DMS153 (cell line): Measurements from ENCODE around the gene MFAP3.
"Not testable (repeated sequence)": the region's sequence is repeated elsewhere in the genome, so short reads cannot be mapped to it uniquely, and the experiment has no call there.

Experiments used
- DNase-seq: peaks from one replicate; lab custom pipeline; 2025; lab: John Stamatoyannopoulos, UW

Gene MFAP3

GRCh38 chr5:154053468-154053867 lies 14.7 kb downstream of the MFAP3 start:
- no peak for DNase-seq

DNA sequence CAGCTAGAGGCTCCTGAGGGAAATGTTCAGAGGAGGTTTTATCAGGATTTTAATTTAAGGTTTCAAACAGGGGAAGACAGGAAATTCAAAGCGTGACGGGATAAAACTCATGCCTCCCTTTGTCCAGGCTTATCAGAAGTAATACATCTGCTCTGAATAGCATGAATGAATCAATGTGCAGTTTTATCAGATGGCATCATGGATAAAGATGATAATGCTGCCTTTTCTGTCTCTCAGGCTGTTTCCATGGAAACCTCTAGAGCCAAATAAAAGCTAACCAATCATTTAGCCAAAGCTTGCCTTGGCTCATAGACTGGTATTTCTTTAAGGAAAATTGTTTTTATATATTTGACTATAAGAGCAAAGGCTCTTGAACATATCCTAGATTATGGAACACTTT lies 16.4 kb downstream of the MFAP3 start:
- no peak for DNase-seq

- peak; percentile 8 for DNase-seq
Measured at GRCh38 chr5:154058055-154059038, 19.6 kb downstream of the MFAP3 start.

DNA sequence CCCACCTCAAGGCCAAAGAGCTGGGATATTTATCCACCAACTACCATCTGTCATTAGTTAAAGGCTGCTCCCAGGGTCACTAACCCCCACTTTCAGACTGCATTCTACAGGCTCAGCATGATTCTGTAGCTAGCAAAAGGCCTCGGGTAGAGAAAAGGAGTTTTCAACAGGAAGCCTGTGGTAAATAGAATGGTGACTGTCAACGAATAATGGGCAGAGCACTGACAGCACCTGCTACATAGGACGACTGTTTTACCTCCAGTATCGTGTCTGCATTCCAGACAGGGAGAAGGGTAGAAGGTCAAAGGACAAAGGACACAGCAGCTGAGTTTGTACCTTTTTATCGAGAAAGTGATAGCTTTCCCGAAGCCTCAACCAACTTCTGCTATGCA lies 20.3 kb downstream of the MFAP3 start:
- DNase-seq = no peak

DNA sequence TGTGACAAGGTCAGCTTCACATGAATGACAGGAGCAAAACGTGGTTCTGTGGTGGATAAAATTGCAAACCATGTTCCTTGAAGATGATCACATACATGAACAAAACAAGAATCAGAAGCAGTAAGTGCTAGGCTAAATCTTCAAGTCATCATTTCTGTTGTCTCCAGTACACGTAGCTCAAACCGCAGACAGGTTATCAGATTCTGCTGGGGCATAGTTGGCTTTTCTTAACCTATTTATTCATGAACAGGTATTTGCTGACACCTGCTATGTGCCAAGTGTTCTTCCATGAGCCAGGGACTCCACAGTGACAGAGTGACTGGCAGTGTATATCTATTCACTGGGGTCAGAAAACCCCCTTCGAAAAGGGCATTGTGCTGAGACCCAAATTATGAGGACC lies 20.8 kb downstream of the MFAP3 start:
- no peak for DNase-seq

GRCh38 chr5:154060606-154061005 lies 21.8 kb downstream of the MFAP3 start:
- DNase-seq = no peak

DNA sequence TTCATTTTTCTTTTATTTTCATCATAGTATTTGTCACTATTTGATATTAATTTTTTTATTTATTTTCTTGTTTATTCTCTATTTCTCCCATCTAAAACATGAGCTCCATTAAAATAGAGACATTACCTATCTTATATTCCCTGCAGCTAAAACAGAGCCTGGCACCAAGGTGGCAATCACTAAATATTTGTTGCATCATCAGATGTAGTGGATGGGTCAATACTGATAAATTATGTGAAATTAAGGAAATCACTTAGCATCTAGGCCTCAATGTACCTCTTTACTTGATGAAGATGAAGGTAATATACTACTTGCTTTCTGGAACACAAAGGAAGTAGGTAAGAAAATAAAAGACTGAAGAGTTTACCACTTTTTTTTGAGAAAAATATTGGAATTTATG lies 24.6 kb downstream of the MFAP3 start:
- DNase-seq = no peak

- no peak for DNase-seq
Measured at GRCh38 chr5:154065971-154066370, 27.2 kb downstream of the MFAP3 start.

- DNase-seq = not testable (repeated sequence)
Measured at GRCh38 chr5:154069854-154070253, 31.1 kb downstream of the MFAP3 start.

- DNase-seq = no peak
Measured at GRCh38 chr5:154071799-154072413, 33.1 kb downstream of the MFAP3 start.

GRCh38 chr5:154072414-154073171 lies 33.8 kb downstream of the MFAP3 start:
- peak; percentile 6 for DNase-seq

DNA sequence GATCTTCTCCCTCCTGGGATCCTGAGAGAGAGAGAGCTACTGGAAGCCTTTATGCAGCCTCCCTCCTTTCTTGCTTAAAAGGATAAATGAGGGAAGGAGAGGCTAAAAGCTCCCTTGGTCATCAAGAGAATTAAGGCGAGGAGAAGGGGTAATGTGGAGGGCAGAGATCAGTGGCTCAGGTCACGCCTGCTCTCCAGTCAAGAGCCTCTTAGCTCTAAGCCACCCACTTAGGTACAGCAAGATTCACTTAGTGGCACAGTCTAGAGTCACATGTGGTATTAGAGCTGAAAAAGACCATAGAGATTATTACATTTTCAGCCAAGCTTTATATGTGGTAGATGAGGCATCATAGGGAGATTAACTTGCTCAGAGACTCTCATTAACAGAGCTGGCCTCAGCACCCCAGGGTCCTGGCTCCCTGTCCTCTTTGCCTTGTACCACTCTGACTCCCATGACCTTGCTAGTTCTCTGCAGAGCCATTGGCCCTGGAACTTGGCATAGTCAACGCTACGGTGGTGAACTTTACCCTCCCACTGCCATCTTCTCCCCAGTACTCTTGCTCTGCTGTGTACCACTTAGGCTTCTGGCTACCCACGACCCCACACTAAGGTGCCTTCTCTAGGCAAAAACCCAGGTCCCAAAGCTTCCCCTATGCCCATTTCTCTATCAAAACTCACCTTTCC lies 37.6 kb downstream of the MFAP3 start:
- no peak for DNase-seq

DNA sequence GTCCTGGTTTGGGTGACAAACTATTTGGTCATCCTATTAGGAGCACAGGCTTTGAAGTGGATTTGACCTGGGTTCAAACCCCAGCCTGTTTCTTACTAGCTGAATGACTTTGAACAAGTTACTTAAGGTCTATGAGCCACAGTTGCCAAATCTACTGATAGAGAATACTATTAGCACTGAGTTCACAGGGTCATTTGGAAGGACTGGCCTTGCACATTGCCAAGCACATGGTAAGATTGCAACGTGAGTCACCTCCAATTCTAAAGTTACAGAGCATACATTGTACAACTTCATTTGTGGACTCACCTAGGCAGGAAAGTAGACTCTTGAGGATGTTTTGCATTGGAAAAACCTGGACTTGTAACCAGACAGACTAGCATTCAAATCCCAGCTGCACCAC lies 38.9 kb downstream of the MFAP3 start:
- no peak for DNase-seq

DNA sequence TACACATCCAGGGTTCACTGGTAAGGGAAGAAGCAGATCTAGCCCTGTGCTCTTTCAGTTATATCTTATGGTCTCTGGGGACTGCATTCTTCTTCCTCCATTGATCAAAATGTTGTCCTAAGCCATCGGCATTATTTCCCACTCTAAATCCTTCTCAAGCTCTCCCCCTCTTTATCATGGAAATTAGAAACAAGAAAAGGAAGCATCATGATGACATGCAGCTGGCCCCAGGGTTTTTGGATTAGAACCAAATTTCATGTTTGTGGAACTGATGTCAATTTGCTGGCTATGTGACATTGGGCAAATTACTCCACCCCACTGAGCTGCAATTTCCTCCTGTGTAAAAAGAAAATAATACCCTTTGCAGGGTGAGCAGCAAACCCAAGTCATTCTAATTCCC lies 39.5 kb downstream of the MFAP3 start:
- peak; percentile 31 for DNase-seq

GRCh38 chr5:154081246-154081645 lies 42.5 kb downstream of the MFAP3 start:
- DNase-seq = no peak

GRCh38 chr5:154084062-154084639 lies 45.4 kb downstream of the MFAP3 start:
- DNase-seq = no peak

- DNase-seq = no peak
Measured at GRCh38 chr5:154086146-154086545, 47.4 kb downstream of the MFAP3 start.

- DNase-seq = no peak
Measured at GRCh38 chr5:154086641-154087040, 47.9 kb downstream of the MFAP3 start.

DNA sequence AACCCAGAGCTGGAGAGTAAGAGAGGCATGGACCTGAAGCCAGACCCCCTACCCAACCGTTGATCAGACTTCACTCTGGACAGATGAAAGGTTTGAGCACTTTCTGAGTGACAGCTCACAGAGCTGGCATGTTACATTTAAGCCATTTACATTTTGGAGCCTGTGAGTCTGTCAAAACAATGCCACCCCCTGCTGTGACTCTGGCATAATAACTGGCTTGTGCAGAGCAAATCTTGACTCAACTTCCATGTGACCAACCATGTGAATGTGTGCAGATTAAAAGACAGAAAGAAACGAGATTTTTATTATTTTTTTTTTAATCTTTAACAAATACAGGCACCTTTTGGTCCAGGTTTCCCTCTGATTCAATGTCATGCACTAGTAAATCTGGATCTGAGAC lies 48.5 kb downstream of the MFAP3 start:
- peak; percentile 6 for DNase-seq

DNA sequence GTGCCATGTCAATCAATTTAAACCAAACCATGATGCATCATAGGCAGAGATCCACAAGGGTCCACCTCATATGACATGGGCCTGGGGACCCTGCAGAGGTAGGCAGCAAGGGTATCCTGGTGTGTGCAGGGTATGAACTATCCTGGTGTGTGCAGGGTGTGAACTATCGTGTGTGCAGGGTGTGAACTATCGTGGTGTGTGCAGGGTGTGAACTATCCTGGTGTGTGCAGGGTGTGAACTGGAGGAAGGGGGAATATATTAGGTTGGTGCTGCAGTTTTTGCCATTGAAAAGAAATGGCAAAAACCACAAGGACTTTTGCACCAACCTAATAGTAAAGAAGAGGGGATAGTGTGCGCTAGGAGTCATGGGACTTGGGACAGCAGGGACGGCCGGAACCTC lies 50.0 kb downstream of the MFAP3 start:
- no peak for DNase-seq

DNA sequence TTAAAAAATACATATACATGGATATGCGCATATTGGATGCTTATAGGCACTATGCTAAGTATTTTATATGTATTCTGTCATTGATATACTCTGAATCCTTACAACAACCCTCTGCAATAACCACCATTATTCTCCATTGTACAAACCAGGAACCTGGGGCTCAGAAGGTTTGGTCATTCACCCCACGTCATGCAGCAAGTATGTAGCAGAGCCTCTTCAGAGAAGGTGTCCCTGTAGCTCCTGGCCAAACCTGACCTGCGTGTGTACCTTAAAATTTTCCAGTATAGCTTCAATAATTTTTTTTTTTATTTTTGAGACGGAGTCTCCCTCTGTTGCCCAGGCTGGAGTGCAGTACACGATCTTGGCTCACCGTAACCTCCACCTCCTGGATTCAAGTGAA lies 51.9 kb downstream of the MFAP3 start:
- no peak for DNase-seq
